Brain pericyte (primary cell): ENCODE data around the gene NFATC1.

Experiments
- DNase-seq: peaks from one replicate; pipeline ENCODE4 v3.0.0-alpha.2; 2012; ENCODE audit warnings: low read depth, low spot score

Gene NFATC1

DNA sequence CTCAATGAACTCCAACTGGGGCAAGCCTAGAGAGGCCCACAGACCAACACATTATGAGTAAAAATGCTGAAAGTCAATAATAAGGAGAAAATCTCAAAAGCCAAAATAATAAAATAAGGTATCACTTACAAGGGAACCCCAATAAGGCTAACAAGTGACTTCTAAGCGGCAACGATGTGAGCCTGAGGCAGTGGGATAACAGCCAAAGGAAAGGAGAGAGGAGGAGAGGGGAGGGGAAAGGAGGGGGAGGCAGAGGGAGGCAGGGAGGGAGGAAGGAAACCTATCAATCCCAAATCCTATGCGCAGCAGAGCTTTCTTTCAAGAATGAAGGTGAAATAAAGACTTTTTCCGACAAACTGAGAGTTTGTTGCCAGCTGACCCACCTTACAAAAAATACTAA is 6.0 kb upstream of the NFATC1 start:
- DNase-seq: no peak

- DNase-seq: no peak
Observed at GRCh38 chr18:79392226-79392625, 3.5 kb upstream of the NFATC1 start.

- no peak for DNase-seq
Observed at GRCh38 chr18:79393181-79393634, 2.5 kb upstream of the NFATC1 start.

DNA sequence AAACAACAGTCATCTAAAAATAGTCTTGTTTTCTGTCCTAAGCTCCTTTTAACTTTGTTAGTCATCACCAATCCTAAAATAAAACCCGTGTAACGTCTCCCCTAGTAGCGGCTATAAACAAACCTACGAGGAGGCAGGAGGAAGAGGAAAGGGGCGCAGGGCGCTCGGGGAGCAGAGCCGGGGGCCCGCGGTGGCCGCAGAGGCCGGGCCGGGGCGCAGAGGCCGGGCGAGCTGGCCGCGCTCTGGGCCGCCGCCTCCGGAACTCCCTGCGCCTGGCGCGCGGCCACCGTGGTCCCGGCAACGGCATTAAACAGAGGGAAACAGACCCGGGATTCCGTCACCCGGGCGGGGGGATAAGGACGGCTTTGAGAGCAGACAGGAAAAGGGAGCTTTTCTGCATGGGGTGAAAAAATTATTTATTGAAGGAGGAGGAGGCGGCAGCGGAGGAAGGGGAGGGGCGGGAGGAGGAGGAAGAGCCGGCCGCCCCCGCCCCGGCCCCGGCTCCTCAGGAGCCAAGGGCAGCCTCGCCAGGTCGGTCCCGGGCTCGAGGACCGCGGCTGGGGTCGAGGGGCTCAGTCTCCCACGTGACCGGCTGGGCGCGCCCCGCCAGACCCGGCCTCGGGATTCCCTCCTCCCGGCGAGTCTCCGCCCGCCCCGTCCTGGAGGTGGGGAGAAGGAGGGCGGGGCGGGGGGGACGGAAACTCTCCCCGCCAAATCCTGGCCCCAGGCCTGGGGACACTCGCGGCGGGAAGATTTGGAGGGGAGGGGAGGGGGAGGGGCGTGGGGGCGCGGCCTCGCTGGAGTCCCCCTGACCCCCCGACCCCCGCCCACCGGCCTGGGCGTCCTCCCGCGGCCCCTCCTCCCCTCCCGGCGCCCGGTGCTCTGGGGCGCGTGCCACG is 1.8 kb upstream of the NFATC1 start:
- no peak for DNase-seq

GRCh38 chr18:79394534-79395307 is 1.0 kb upstream of the NFATC1 start:
- DNase-seq: no peak

DNA sequence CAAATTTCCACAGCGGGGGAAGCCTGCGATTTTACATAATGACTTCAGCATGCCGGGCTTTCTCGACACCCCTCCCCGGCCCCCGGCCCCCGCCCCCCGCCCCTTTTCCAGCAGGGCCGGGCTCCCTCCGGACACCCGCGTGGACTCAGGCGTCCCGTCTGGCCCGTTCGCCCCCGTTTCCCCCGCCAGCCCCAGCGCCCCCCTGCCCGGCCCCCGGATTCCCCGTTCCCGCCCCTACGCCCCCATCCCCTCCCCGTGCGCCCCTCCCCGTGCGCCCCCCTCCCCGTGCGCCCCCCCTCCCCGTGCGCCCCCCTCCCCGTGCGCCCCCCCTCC is 456 bp upstream of the NFATC1 start:
- DNase-seq: no peak

GRCh38 chr18:79396431-79397246 is 909 bp downstream of the NFATC1 start:
- no peak for DNase-seq

DNA sequence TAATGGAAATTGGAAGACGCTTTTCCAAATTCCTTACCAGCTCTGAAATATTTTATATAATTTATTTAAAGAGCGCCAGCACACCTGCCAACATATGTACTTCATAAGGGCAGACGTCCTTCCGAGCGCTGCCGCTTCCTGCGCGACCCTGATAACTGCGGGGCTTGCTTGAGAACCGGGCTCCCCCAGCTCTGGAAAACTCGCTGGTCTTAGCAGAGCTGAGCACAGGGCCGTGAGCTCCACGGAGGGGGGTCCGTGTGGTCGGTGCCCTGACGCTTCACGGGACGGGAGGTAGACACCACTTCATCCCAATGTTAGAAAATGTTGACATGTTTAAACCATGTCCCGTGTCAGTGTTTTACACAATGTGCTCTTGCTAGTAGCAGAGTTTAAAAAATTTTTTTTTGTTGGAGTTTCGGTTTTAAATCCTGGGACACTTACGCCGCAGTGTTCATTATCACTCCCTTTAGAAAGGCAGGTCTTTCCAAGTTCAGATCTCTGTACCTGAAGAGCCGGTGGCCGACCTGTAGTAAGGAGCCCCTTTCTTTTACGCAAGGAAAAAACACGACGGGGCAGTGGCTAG is 1.6 kb downstream of the NFATC1 start:
- no peak for DNase-seq

DNA sequence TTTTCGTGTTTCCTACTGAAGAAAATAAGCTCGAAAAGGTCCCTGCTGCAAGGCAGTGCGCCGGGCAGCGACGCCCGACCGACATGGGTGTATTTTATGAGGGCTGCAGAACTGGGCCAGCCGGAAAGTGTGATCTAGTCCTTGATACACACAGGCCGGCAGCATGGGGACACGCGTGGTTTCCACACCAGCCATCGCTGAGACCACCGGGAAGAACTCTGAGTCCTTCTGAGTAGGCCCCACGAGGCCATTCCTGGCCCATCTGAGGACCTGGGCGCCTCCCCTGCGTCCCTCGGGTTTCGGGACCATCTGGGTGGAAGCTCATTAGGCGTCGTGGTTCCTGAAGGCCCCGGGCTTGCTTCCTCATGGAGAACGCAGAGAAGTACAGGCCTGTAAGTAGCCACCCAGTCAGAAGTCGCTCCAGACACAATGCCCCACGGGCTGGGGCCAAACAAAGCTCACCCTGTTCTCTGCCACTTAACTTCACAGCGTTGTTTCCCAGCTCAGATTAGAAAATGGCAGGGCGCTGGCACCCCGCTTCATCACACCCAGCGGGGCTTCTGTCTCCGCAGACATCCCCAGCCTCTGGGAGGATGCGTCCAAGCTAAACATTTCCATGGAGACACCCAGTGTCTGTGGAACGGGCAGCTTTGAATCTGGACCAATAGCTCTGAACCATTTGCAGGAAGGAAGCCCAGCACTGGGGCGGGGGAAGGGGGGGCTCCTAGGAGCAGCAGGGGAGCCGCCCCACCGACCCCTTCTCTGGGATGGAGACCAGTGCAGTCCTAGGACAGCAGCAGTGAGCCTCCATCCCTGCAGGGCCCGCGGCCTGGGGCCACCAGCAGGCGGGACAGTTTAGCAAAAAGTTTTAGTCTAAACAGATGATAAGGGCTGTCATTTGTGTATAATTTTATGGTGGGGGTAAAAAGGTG is 2.4 kb downstream of the NFATC1 start:
- DNase-seq: no peak

DNA sequence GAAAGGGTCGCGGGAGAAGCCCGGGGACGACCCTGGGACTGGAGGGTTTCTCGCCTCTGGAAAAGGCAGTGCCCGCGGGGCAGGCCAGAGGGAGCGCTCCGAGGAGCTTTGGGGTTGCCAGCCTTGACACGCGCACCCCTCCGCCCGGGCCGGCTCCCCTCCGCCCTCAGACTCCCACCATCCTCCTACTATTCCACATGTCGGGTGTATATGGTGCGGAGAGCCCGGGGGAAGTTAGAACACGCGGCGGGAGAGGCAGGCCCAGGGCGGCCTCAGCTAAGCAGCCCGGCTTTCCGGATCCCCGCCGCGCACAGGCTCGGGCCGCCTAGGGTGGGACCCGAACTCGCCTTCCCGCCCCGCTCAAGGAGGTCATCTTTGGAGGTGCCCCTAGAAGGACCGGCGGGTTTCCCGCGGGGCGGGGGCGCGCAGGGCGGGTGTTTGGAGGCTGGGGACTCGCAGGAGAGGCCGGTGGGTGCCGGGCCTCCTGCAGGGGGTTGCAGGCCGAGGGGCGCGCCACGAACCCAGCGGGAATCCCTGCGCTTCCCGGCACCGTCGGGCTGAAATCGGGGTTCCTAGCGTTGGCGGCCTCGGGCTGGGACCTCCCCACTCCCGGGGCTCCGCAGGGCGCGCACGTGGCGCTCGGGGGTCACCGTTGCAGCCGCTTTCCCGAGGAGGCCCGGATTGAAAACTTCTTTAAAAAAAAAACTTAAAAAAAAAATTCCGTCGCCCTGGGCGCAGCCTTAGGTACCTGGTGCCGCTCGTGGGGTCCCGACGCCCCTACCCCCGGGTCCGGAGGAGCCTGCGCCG is 3.7 kb downstream of the NFATC1 start:
- DNase-seq: no peak

DNA sequence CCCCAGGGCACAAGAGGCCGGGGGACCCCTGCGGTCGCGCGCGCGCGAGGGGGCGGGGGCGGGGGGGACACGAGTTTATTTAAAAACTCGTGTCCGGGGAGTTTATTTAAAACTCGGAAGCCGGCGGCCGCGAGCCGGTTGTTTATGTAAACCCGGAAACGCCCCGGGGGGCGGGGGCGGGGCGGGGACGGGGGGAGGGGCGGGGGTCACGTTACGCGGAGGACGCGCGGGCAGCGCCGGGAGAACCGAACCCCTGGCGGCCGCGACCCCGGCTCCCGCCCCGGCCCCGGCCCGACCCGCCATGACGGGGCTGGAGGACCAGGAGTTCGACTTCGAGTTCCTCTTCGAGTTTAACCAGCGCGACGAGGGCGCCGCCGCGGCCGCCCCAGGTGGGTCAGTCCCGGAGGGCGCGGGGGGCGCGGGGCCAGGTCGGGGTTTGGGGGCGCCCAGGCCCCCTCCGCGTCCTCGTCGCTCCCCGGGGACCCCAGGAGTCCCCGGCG is 4.4 kb downstream of the NFATC1 start:
- DNase-seq: no peak

GRCh38 chr18:79400591-79401381 is 5.1 kb downstream of the NFATC1 start:
- DNase-seq: no peak

DNA sequence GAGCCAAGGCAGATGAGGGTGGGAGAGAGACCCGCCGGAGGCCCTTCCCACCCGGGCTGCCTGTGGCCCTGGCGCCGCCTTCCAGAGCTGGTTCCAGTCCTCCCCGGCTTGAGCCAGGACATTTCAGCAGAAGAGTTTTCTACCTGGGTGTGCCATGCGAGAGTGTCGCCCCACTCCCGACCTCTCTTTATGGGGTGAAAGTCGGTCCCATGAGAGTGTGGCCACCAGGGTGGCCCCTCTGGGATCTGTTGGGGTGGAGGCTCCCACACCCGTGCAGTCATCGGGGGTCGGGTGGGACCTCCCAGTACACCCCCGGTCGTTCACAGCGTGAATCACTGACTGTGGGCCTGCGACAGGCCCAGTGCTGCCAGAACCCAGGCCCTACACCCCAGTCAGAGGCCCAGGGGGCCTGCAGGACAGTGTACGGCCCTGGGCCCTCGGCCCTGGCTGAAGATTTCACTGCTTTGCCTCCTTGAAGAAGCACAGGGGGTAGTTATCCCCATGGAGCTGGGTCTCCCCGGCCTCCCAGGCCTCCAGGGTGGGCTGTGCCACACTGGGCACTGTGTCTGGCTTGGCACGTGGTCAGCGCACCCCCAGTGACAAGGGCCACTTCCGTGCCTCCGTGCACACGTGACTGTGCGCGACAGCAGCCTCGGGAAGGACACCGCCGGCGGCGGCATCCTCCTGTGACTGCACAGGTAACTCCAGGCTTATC is 5.9 kb downstream of the NFATC1 start:
- no peak for DNase-seq

- no peak for DNase-seq
Observed at GRCh38 chr18:79402209-79402576, 6.5 kb downstream of the NFATC1 start.

GRCh38 chr18:79402977-79403722 is 7.4 kb downstream of the NFATC1 start:
- DNase-seq: no peak

DNA sequence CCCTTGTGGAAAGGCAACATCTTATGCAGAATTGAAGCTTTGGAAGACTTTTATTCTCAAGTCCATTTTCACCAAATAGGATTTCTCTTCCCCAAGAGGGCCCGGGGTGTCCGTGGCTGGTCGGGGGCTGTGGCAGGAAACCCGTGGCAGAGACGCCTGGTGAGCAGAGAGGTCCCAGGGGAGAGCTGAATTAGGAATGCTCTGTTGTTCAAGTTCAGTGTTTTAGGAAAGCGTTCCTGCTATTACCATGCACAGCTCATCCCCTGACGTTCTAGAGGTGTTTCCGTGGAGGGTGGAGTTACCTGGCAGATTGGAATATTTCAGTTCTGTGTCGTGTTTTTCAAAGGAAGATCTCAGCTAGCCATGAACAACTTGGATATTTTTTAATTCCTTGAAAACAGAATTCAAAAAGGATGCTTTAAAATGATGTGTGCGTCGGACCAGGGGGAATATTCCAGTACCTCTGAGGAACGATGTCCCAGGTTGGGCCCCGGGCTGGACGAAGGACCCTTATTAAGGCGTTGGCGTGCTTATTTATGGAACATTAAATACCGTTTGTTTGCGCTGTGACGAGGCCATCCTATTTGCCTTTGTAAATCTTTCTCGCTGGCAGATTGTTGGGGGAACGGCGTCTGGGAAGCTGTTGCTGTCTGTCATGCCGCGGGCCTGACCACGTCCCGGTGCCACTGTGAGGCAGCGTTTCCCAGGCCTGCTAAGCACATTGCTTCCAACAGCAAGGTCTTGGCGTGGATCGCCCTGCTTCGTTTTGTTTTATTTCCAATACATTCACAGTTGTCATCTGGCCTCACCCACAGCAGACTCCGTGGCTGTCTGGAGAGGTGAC is 8.2 kb downstream of the NFATC1 start:
- no peak for DNase-seq

- DNase-seq: no peak
Observed at GRCh38 chr18:79404567-79404910, 8.8 kb downstream of the NFATC1 start.
